ENCODE data around the gene ADI1.
A peak's percentile ranks its signal among the peaks of the same experiment; 100 is the strongest.

ADI1 gene

GRCh38 chr2:3479430-3480320 is 39.7 kb downstream of the ADI1 start:
- H2BK120ac ChIP-seq (ENCODE audit: low read depth, low read length): no peak overlapping the region
- no peak overlapping the region for H2AFZ ChIP-seq (ENCODE audit: low read length)
- no peak for DNase-seq (ENCODE audit: low spot score)
- H2BK15ac ChIP-seq (ENCODE audit: low read length): no peak overlapping the region
- no peak overlapping the region for H2BK12ac ChIP-seq (ENCODE audit: low read length)
- no peak overlapping the region for H3K14ac ChIP-seq (ENCODE audit: low read length)
- no peak overlapping the region for H3K9ac ChIP-seq (ENCODE audit: low read depth, low read length, poor library complexity)
- H4K91ac ChIP-seq (ENCODE audit: low read depth, low read length, poor library complexity): no peak overlapping the region
- no peak overlapping the region for H3K18ac ChIP-seq (ENCODE audit: low read length)
- H3K4me3 ChIP-seq (ENCODE audit: low read length in 2 of 2): no peak overlapping the region
- H3K79me1 ChIP-seq (ENCODE audit: low read depth, low read length): peaks cover 2% of the 10 kb centered on the region
- no peak overlapping the region for H3K23ac ChIP-seq (ENCODE audit: low read depth, low read length, poor library complexity)
- no peak overlapping the region for H4K8ac ChIP-seq (ENCODE audit: low read depth, low read length)
- no peak overlapping the region for H2BK5ac ChIP-seq (ENCODE audit: low read length)
- no peaks in the 10 kb centered on the region for H3K27me3 ChIP-seq (ENCODE audit: control insufficient read depth in 3 of 3, insufficient read depth in 3 of 3, low read depth in 1 of 3, low read length in 3 of 3)
- peaks cover 4 to 49% of the 10 kb centered on the region in 2 donors for H3K36me3 ChIP-seq (replicated peaks in 1 of 2; ENCODE audit: control insufficient read depth in 2 of 2, insufficient read depth in 2 of 2, low read length in 2 of 2)
- H3K9me3 ChIP-seq (replicated peaks in 1 of 2; ENCODE audit: control insufficient read depth in 2 of 2, insufficient read depth in 1 of 2, low read depth in 1 of 2, low read length in 2 of 2): peaks cover 0 to 9% of the 10 kb centered on the region in 2 donors
- no peak overlapping the region for H3K4me2 ChIP-seq (ENCODE audit: insufficient read depth, low read length, poor library complexity, severe bottlenecking)
- no peak overlapping the region for H3K4ac ChIP-seq (ENCODE audit: low read length)
- no CpG with 5 or more reads among the region's 31 CpGs for WGBS, 2 donors (ENCODE audit: extremely low coverage in 2 of 2, insufficient read length in 2 of 2, insufficient replicate concordance in 1 of 2)
- no peak overlapping the region for H2AK5ac ChIP-seq (ENCODE audit: low read depth, low read length)
- H3K4me1 ChIP-seq (ENCODE audit: control insufficient read depth in 2 of 2, insufficient read depth in 1 of 2, low read depth in 1 of 2, low read length in 2 of 2): peaks cover 14 to 16% of the 10 kb centered on the region in 2 donors
- no peak overlapping the region for H3K27ac ChIP-seq (replicated peaks; ENCODE audit: low read length)

GRCh38 chr2:3478846-3479385 is 40.4 kb downstream of the ADI1 start:
- Histone ChIP-seq H3K18ac (ENCODE audit: low read length) (no peak overlapping the region), H3K14ac (ENCODE audit: low read length) (no peak overlapping the region), H2AK5ac (ENCODE audit: low read depth, low read length) (no peak overlapping the region), H4K8ac (ENCODE audit: low read depth, low read length) (no peak overlapping the region), H3K27me3 (ENCODE audit: control insufficient read depth in 3 of 3, insufficient read depth in 3 of 3, low read depth in 1 of 3, low read length in 3 of 3) (no peaks in the 10 kb centered on the region), H3K9me3 (replicated peaks in 1 of 2; ENCODE audit: control insufficient read depth in 2 of 2, insufficient read depth in 1 of 2, low read depth in 1 of 2, low read length in 2 of 2) (peaks cover 0 to 7% of the 10 kb centered on the region in 2 donors), H3K79me1 (ENCODE audit: low read depth, low read length) (peaks cover 2% of the 10 kb centered on the region), H2AFZ (ENCODE audit: low read length) (no peak overlapping the region), H3K4me2 (ENCODE audit: insufficient read depth, low read length, poor library complexity, severe bottlenecking) (no peak overlapping the region), H2BK15ac (ENCODE audit: low read length) (no peak overlapping the region), H3K36me3 (replicated peaks in 1 of 2; ENCODE audit: control insufficient read depth in 2 of 2, insufficient read depth in 2 of 2, low read length in 2 of 2) (peaks cover 7 to 57% of the 10 kb centered on the region in 2 donors), H3K9ac (ENCODE audit: low read depth, low read length, poor library complexity) (no peak overlapping the region), H3K4me1 (ENCODE audit: control insufficient read depth in 2 of 2, insufficient read depth in 1 of 2, low read depth in 1 of 2, low read length in 2 of 2) (peaks cover 14 to 16% of the 10 kb centered on the region in 2 donors), H3K27ac (replicated peaks; ENCODE audit: low read length) (no peak overlapping the region), H3K4me3 (ENCODE audit: low read length in 2 of 2) (no peak overlapping the region), H4K91ac (ENCODE audit: low read depth, low read length, poor library complexity) (no peak overlapping the region), H2BK12ac (ENCODE audit: low read length) (no peak overlapping the region), H2BK5ac (ENCODE audit: low read length) (no peak overlapping the region), H3K4ac (ENCODE audit: low read length) (no peak overlapping the region), H2BK120ac (ENCODE audit: low read depth, low read length) (no peak overlapping the region), H3K23ac (ENCODE audit: low read depth, low read length, poor library complexity) (peak overlapping the region; percentile 0)
- DNase-seq (ENCODE audit: low spot score): no peak
- no CpG with 5 or more reads among the region's 19 CpGs for WGBS, 2 donors (ENCODE audit: extremely low coverage in 2 of 2, insufficient read length in 2 of 2, insufficient replicate concordance in 1 of 2)

- Histone ChIP-seq H3K4me2 (ENCODE audit: insufficient read depth, low read length, poor library complexity, severe bottlenecking) (no peak overlapping the region), H3K14ac (ENCODE audit: low read length) (no peak overlapping the region), H4K91ac (ENCODE audit: low read depth, low read length, poor library complexity) (no peak overlapping the region), H3K79me1 (ENCODE audit: low read depth, low read length) (peaks cover 2% of the 10 kb centered on the region), H3K4ac (ENCODE audit: low read length) (no peak overlapping the region), H3K4me1 (ENCODE audit: control insufficient read depth in 2 of 2, insufficient read depth in 1 of 2, low read depth in 1 of 2, low read length in 2 of 2) (peaks cover 14 to 16% of the 10 kb centered on the region in 2 donors), H3K36me3 (replicated peaks in 1 of 2; ENCODE audit: control insufficient read depth in 2 of 2, insufficient read depth in 2 of 2, low read length in 2 of 2) (peaks cover 7 to 63% of the 10 kb centered on the region in 2 donors), H3K18ac (ENCODE audit: low read length) (peak overlapping the region; percentile 82), H3K27me3 (ENCODE audit: control insufficient read depth in 3 of 3, insufficient read depth in 3 of 3, low read depth in 1 of 3, low read length in 3 of 3) (no peaks in the 10 kb centered on the region), H2AK5ac (ENCODE audit: low read depth, low read length) (no peak overlapping the region), H2BK5ac (ENCODE audit: low read length) (no peak overlapping the region), H3K9ac (ENCODE audit: low read depth, low read length, poor library complexity) (no peak overlapping the region), H3K9me3 (replicated peaks in 1 of 2; ENCODE audit: control insufficient read depth in 2 of 2, insufficient read depth in 1 of 2, low read depth in 1 of 2, low read length in 2 of 2) (peaks cover 0 to 2% of the 10 kb centered on the region in 2 donors), H3K4me3 (ENCODE audit: low read length in 2 of 2) (no peak overlapping the region), H2AFZ (ENCODE audit: low read length) (peak overlapping the region; percentile 52), H2BK15ac (ENCODE audit: low read length) (no peak overlapping the region), H4K8ac (ENCODE audit: low read depth, low read length) (no peak overlapping the region), H2BK12ac (ENCODE audit: low read length) (no peak overlapping the region), H3K27ac (replicated peaks; ENCODE audit: low read length) (peak overlapping the region; percentile 72), H2BK120ac (ENCODE audit: low read depth, low read length) (no peak overlapping the region), H3K23ac (ENCODE audit: low read depth, low read length, poor library complexity) (no peak overlapping the region)
- no peak for DNase-seq (ENCODE audit: low spot score)
- WGBS, 2 donors (ENCODE audit: extremely low coverage in 2 of 2, insufficient read length in 2 of 2, insufficient replicate concordance in 1 of 2): no CpG with 5 or more reads among the region's 5 CpGs
Observed at GRCh38 chr2:3476985-3477327, 42.4 kb downstream of the ADI1 start.

GRCh38 chr2:3476321-3476984 is 42.9 kb downstream of the ADI1 start:
- Histone ChIP-seq H2BK15ac (ENCODE audit: low read length) (no peak overlapping the region), H3K9ac (ENCODE audit: low read depth, low read length, poor library complexity) (peak overlapping the region; percentile 57)

More at GRCh38 chr2:3476321-3476984, 42.9 kb downstream of the ADI1 start:
- no CpG with 5 or more reads among the region's 14 CpGs for WGBS, 2 donors (ENCODE audit: extremely low coverage in 2 of 2, insufficient read length in 2 of 2, insufficient replicate concordance in 1 of 2)
- no peak overlapping the region for H2BK12ac ChIP-seq (ENCODE audit: low read length)
- H4K91ac ChIP-seq (ENCODE audit: low read depth, low read length, poor library complexity): no peak overlapping the region
- H2BK5ac ChIP-seq (ENCODE audit: low read length): no peak overlapping the region
- DNase-seq (ENCODE audit: low spot score): no peak
- H3K18ac ChIP-seq (ENCODE audit: low read length): no peak overlapping the region
- H3K27me3 ChIP-seq (ENCODE audit: control insufficient read depth in 3 of 3, insufficient read depth in 3 of 3, low read depth in 1 of 3, low read length in 3 of 3): no peaks in the 10 kb centered on the region
- no peak overlapping the region for H2AK5ac ChIP-seq (ENCODE audit: low read depth, low read length)
- no peak overlapping the region for H3K23ac ChIP-seq (ENCODE audit: low read depth, low read length, poor library complexity)
- H3K36me3 ChIP-seq (replicated peaks in 1 of 2; ENCODE audit: control insufficient read depth in 2 of 2, insufficient read depth in 2 of 2, low read length in 2 of 2): peaks cover 9 to 61% of the 10 kb centered on the region in 2 donors
- H3K27ac ChIP-seq (replicated peaks; ENCODE audit: low read length): peak overlapping the region; percentile 72
- H3K4ac ChIP-seq (ENCODE audit: low read length): no peak overlapping the region
- no peak overlapping the region for H2BK120ac ChIP-seq (ENCODE audit: low read depth, low read length)
- no peaks in the 10 kb centered on the region for H3K9me3 ChIP-seq (replicated peaks in 1 of 2; ENCODE audit: control insufficient read depth in 2 of 2, insufficient read depth in 1 of 2, low read depth in 1 of 2, low read length in 2 of 2)
- H4K8ac ChIP-seq (ENCODE audit: low read depth, low read length): no peak overlapping the region
- H3K14ac ChIP-seq (ENCODE audit: low read length): no peak overlapping the region
- no peak overlapping the region for H3K4me3 ChIP-seq (ENCODE audit: low read length in 2 of 2)
- H2AFZ ChIP-seq (ENCODE audit: low read length): peak overlapping the region; percentile 52
- peaks cover 14 to 16% of the 10 kb centered on the region in 2 donors for H3K4me1 ChIP-seq (ENCODE audit: control insufficient read depth in 2 of 2, insufficient read depth in 1 of 2, low read depth in 1 of 2, low read length in 2 of 2)
- H3K4me2 ChIP-seq (ENCODE audit: insufficient read depth, low read length, poor library complexity, severe bottlenecking): no peak overlapping the region
- peaks cover under 1% of the 10 kb centered on the region for H3K79me1 ChIP-seq (ENCODE audit: low read depth, low read length)

Measured in neuronal stem cell (in vitro differentiated cells).